ENCODE measurements around the gene FAM222A.

DNA sequence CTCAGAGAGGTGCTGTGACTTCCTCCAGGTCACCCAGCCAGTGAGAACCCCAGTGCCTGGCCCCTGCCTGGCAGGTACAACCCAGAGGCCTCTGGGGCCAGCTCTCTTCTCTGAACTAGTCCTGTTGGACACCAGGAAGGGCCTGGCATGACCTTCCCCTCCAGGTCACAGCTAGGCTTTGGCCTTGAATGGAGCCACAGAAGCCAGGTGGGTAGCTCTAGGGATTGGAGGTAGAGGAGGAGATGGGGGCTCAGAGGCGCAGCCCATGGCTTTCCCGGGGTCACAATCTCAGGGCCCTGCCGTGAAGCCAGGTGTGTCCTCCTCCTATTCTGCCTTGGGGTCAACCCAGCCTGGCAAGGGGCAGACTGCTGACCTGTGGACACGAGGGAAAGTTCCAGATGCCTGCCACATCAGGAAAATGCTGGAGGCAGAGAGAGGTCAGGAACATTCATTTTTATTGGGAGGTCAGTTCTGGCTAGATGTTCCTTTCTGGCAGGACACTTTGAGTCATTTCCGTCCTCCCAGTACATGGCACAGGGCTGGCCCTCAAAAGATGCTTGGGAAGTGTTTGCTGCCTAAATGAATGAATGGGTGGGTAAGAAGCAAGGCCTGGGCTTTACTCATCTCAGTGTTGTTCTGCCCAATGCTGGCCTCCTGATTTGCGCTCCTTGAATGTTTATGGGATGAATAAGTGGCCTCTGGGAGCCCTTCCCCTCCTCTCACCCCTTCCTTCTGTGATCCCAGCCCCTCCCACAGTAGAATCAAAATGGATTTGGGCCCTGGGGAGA is 25.4 kb downstream of the FAM222A start:
- TF ChIP-seq, protein P1, sequence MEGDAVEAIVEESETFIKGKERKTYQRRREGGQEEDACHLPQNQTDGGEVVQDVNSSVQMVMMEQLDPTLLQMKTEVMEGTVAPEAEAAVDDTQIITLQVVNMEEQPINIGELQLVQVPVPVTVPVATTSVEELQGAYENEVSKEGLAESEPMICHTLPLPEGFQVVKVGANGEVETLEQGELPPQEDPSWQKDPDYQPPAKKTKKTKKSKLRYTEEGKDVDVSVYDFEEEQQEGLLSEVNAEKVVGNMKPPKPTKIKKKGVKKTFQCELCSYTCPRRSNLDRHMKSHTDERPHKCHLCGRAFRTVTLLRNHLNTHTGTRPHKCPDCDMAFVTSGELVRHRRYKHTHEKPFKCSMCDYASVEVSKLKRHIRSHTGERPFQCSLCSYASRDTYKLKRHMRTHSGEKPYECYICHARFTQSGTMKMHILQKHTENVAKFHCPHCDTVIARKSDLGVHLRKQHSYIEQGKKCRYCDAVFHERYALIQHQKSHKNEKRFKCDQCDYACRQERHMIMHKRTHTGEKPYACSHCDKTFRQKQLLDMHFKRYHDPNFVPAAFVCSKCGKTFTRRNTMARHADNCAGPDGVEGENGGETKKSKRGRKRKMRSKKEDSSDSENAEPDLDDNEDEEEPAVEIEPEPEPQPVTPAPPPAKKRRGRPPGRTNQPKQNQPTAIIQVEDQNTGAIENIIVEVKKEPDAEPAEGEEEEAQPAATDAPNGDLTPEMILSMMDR (IDR thresholded peaks at IDR 0.05): no peak
- TF ChIP-seq TCF7L2 (IDR thresholded peaks at IDR 0.05; ENCODE audit: low read depth, low read length): no peak
- no peak for TF ChIP-seq POLR2AphosphoS5 (IDR thresholded peaks at IDR 0.05; ENCODE audit: low read depth, low read length)
- TF ChIP-seq SIN3A (IDR thresholded peaks at IDR 0.05; ENCODE audit: borderline replicate concordance, insufficient read depth, low read depth, low read length): no peak
- TF ChIP-seq, protein P2, sequence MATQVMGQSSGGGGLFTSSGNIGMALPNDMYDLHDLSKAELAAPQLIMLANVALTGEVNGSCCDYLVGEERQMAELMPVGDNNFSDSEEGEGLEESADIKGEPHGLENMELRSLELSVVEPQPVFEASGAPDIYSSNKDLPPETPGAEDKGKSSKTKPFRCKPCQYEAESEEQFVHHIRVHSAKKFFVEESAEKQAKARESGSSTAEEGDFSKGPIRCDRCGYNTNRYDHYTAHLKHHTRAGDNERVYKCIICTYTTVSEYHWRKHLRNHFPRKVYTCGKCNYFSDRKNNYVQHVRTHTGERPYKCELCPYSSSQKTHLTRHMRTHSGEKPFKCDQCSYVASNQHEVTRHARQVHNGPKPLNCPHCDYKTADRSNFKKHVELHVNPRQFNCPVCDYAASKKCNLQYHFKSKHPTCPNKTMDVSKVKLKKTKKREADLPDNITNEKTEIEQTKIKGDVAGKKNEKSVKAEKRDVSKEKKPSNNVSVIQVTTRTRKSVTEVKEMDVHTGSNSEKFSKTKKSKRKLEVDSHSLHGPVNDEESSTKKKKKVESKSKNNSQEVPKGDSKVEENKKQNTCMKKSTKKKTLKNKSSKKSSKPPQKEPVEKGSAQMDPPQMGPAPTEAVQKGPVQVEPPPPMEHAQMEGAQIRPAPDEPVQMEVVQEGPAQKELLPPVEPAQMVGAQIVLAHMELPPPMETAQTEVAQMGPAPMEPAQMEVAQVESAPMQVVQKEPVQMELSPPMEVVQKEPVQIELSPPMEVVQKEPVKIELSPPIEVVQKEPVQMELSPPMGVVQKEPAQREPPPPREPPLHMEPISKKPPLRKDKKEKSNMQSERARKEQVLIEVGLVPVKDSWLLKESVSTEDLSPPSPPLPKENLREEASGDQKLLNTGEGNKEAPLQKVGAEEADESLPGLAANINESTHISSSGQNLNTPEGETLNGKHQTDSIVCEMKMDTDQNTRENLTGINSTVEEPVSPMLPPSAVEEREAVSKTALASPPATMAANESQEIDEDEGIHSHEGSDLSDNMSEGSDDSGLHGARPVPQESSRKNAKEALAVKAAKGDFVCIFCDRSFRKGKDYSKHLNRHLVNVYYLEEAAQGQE (IDR thresholded peaks at IDR 0.05; ENCODE audit: insufficient read depth in 1 of 2, low read depth in 2 of 2, low read length in 1 of 2): no peak
